HG02642 (cell line): ENCODE measurements around the gene PMEPA1.

ENCODE experiments used
- ATAC-seq: cut with Tn5 transposase; IDR thresholded peaks from one replicate; pipeline ENCODE4 v1.9.1; 2021; ENCODE audit warnings: mild to moderate bottlenecking; ENCODE audit not compliant: unreplicated experiment, poor library complexity

Gene PMEPA1

GRCh38 chr20:57712851-57713504 lies 3.2 kb upstream of the PMEPA1 start:
- ATAC-seq: no peak

- no peak for ATAC-seq
These were observed 2.5 kb upstream of the PMEPA1 start for GRCh38 chr20:57712341-57712740.

GRCh38 chr20:57711826-57712225 lies 2.0 kb upstream of the PMEPA1 start:
- no peak for ATAC-seq

GRCh38 chr20:57711311-57711712 lies 1.5 kb upstream of the PMEPA1 start:
- ATAC-seq: no peak

DNA sequence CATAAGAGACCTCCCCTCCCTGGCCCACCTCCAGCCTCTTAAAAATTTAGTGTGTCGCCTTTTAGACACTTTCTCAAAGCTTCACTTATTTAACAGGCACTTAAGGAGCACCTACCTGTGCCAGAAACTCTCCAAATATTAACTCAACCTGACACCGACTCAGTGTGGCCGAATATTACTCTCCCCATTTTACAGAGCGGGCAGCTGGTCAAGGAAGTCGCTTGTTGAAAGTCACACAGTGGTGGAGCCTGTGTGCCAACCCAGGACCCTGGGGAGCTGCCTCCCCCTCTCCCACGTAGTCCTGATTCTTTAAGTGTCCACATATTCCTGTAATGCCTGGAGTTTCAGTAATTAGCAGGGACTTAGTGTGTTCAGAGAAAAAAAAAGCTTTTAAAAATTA lies 1.0 kb upstream of the PMEPA1 start:
- ATAC-seq: no peak

- no peak for ATAC-seq
These were observed 831 bp downstream of the PMEPA1 start for GRCh38 chr20:57708694-57709673.

GRCh38 chr20:57707849-57708693 lies 1.7 kb downstream of the PMEPA1 start:
- ATAC-seq: no peak

GRCh38 chr20:57707320-57707719 lies 2.5 kb downstream of the PMEPA1 start:
- no peak for ATAC-seq

DNA sequence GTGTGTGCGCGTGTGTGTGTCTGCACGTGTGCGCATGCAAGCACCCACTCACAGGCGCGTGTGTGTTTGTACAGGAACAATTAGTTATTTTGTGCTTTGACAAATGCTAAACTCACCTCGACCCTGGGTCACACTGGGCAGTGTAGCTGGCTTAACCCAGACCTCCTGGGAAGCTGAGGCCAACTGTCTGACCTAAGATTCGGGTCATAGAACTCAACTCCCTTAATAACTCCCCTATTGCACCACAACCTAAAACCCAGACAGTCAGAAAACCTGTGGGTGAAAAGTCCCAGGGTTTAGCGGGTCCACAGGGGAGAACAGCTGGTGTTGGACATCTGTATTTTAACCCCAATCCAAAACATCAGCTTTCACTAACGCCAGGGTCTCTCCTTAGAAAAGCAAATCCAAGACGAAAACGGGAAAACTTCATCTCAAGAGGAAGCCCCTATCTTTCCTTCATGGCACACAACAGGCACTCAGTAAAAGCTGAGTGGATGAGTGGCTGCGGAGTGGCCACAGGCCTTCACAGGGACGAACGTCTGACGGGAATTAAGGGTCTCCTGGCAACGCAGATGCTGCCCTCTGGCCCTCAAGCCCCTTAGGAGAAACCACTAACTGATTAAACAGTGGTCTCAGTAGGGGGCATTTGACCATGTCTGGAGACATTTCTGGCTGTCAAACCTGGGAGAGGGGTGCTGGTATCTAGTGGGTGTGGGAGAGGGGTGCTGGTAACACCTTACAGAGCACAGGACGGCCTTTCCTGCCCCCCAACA lies 4.5 kb downstream of the PMEPA1 start:
- ATAC-seq: no peak

GRCh38 chr20:57704245-57704644 lies 5.6 kb downstream of the PMEPA1 start:
- no peak for ATAC-seq

- ATAC-seq: no peak
These were observed 6.8 kb downstream of the PMEPA1 start for GRCh38 chr20:57703013-57703412.

DNA sequence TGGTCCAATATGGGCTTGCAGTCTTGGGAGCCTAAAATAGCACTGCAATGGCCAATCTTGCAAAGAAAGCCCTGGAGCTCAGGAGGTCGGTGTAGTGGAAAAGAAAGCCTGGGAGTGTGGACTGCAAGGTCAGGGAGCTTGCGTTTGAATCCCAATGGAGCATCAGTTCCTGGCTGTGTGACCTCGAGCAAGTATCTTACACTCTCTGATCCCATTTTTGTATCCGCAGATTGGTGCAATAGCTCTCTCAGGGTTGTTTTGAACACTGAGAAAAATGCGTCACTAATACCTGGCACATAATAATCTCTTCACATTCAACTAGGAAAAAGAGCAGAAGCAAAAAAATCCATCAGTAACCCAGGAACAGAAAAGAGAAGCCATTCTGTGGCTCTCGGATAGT lies 7.3 kb downstream of the PMEPA1 start:
- no peak for ATAC-seq

GRCh38 chr20:57702091-57702490 lies 7.7 kb downstream of the PMEPA1 start:
- ATAC-seq: no peak

DNA sequence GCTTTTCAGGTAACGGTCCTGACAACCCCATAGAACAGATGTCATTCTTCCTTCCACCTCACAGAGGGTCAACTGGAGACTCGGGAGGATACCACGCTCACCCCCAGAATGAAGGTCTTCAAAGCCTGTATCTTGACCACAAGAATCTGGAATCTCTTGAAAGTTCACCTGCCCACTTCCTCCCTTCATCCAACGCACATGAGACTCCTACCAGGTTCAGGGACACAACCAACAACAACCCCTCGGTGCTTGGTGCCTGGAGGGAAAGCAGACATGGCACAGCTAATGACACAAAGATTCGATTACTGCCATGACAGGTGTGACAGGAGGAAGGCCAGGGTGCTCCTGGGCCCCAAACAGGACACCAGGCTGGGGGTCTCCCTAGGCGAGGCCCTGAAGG lies 8.2 kb downstream of the PMEPA1 start:
- ATAC-seq: no peak

DNA sequence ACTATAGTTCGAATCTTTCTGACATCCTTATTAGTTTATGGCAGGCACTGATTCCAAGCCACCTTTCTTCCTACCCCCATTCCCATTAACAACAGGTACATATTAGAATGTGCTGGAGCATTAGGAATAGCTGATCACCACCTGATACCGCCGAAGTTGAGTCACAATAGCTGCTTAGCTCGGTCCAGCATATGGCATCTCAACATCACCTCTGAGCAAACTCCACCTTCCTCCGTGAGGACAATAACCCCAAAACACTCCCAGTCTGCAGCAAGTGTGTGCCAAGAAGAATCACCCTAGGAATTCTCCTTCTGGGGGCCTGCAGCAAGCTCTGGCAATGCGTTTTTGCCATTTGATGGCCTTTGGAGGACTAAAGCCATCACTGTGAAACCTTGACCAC lies 8.7 kb downstream of the PMEPA1 start:
- ATAC-seq: no peak

GRCh38 chr20:57699395-57699794 lies 10.4 kb downstream of the PMEPA1 start:
- no peak for ATAC-seq

- no peak for ATAC-seq
These were observed 10.9 kb downstream of the PMEPA1 start for GRCh38 chr20:57698867-57699275.

GRCh38 chr20:57698116-57698866 lies 11.5 kb downstream of the PMEPA1 start:
- no peak for ATAC-seq

GRCh38 chr20:57697543-57697942 lies 12.3 kb downstream of the PMEPA1 start:
- no peak for ATAC-seq
